ENCODE results near the gene METTL25B. TPM values are rescaled to one million over a fixed set of nuclear protein-coding genes. Genes with fewer than 3 reads are reported as not detected.

The METTL25B gene
- total RNA-seq, 1 donor from 2014 or later: 7.9 TPM

DNA sequence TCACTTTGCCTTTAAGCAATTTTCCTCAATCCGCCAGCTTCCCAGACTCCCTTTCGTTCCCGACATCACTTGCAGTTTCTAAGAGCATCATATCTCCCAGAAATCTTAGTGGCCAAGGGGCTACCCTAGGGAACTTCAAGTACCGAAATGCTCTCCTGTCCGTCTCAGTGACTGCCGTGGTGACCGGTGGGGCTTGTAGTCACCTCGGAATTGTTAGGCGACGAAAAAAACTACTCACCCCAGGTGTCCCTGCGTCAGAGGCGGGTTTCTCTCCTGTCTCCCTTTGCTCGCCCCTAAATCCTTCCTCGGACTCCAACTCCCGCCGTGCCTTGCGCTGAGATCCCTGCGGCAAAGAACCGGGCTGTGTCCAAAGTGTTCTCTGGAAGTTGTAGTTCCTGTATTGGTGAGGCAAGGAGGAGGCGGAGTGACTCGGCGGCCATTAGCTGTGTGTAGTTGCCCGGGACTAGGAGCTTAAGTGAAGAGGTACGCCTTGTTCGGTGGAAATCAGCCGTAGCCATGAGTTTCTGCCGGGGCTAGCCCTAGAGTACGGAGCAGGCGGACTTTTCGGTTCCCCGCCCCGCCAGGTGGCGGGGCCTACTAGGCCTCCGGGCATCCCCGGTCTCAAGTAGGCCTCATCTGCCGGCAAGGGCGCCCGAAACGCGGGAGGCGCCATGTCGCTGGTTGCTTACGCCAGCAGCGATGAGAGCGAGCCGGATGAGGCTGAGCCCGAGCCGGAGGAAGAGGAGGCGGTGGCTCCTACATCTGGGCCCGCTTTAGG lies 39.0 kb downstream of the METTL25B start, which contains the start of gene PRCC:
PRCC (plus strand) TSS at position 435 of the 778 bp plus-strand sequence; CDS start at position 672, 237 bp downstream.
- DNase-seq (ENCODE audit: low read depth, low spot score): peak; percentile 100

- DNase-seq (ENCODE audit: low read depth, low spot score): no peak
Measured at GRCh38 chr1:156767879-156768604, 39.8 kb downstream of the METTL25B start.

DNA sequence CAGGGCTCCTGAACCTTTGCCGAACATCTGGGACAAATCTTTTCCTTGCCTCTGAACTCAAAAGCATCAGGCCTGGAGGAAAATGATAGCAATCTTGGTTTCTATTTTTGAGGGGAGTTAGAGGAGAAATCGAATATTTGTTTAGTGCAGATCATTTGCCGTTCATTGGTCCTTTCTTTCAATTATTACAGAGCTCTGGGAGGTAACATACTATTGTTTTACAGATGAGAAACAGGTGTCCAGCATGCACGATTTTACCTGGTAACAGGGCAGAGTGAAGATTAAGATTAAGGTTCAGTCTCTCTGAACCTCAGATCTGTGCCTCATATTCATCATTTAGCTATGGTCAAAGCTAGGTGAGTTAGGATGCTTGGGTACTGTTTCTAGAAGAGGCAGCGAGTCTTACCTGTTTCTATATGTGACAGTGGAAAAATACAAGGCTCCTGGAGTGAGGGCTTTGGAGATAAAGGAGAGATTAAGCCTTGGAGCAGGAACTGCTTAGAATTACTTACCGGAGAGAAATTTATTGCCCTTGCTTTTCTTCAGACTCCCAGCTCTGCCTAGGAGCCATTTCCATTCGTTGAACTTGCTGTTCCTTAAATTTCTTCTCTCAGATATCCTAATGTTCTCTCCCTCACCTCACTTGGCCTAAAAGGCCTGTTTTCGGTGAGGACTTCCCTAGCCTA lies 40.5 kb downstream of the METTL25B start:
- no peak for DNase-seq (ENCODE audit: low read depth, low spot score)

DNA sequence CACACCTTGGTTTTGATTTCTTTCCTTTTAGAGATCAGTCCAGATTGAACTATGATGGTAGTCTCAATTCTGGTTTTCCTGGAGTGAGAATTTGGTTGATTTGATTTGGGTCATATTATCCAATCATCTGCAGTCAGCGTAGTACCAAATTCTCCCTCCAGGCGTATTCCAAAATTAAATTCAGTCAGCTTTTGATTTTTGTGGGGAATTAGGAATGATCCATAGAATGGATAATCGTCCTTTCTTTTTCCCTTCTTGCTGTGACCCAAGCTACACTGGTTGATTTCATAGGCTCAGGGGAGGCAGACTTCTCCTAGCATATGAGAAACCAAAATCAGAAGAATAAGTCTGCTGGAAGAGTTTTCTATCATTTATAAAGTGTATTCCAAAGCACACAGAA lies 44.0 kb downstream of the METTL25B start:
- no peak for DNase-seq (ENCODE audit: low read depth, low spot score)

DNA sequence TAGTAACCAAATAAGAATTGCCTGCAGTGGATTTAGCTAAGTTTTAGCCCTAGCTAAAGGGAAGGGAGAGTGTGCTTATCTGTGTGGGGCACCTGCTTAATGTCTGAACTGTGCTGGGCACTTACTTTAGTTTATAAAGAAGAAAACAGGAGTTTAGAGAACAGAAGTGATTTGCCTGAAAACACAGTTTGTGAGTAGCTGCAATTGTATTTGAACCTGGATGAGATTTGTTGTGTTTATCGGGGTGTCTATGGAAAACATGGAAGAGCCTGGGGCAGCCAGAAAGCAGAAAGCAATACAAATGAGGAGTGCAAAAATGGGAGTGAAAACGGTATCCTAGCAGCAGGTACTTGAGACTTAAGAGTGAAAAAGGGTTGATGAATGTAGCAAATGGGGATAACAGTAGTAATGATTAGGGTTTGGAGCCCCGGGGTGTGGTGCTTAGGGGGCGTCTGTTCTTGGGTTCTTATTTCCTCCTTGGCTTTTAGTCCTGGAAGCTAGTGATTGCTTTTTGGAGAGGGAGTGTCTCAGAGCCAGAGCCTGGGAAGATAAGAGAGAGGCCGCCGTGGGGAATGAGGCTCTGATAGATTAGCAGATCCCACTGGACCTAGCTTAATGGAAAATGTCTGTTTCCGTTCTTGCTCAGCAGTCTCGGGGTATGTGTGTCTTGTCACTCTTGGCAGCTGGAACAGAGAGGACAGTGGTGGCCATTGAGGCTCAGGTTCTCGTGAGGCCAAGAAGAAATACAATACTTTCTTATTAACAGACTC lies 44.6 kb downstream of the METTL25B start:
- DNase-seq (ENCODE audit: low read depth, low spot score): no peak

DNA sequence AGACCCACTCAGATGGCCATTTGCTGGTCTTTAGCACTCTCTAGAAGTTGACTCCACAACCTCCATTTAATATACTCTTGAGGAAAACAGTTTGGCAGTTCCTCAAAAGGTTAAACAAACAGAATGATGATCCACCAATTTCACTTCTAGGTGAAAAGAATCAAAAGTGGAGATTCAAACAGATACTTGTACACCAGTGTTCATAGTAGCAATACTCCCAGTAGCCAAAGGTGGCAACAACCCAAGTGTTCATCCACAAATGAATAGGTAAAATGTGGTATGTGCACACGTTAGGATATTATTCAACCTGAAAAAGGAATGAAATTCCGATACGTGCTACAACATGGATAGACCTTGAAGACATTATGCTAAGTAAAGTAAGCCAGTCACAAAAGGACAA lies 45.3 kb downstream of the METTL25B start:
- DNase-seq (ENCODE audit: low read depth, low spot score): no peak

DNA sequence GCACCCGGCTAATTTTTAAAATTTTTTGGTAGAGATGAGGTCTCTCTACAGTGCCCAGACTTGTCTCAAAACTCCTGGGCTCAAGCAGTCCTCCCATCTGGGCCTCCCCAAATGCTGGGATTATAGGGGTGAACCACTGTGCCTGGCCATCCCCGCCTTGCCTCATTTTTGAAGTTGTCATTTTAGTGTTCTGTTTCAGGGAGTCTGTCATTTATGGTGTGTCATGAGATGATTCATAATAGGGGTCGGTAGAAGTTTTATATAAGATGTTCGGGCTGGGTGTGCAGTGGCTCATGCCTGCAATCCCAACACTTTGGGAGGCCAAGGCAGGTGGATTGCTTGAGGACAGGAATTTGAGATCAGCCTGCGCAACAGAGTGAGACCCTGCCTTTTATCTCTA lies 47.5 kb downstream of the METTL25B start:
- no peak for DNase-seq (ENCODE audit: low read depth, low spot score)

DNA sequence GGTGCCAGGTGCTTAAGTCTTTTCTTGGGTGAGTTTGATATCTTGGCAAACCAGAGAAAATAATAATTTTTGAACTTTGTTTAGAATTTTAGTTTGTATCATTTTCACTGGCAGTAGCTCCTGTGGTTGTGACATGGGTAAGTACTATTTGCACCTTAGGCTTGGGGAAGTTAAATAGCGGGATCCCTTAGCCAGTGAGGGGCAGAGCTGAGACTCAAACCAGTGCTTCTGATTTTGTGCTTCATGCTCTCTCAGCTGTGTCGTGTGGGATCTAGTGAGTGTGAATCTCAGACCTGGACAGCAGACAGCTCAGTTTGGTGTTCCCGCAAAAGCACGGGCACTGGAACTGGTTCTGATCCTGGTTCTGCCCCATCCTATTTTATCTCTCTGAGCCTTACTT lies 48.7 kb downstream of the METTL25B start:
- no peak for DNase-seq (ENCODE audit: low read depth, low spot score)

- DNase-seq (ENCODE audit: low read depth, low spot score): no peak
Measured at GRCh38 chr1:156777573-156777972, 49.3 kb downstream of the METTL25B start.

- DNase-seq (ENCODE audit: low read depth, low spot score): no peak
Measured at GRCh38 chr1:156781585-156782186, 53.4 kb downstream of the METTL25B start.

- DNase-seq (ENCODE audit: low read depth, low spot score): no peak
Measured at GRCh38 chr1:156785458-156785857, 57.2 kb downstream of the METTL25B start.

Other genes starting within 250 kb of the METTL25B start
- 3.8 and 4.7 TPM in 2 replicates for gene MEF2D, start 227.7 kb upstream of the METTL25B start, total RNA-seq
- gene IQGAP3, start 155.9 kb upstream of the METTL25B start, total RNA-seq: 19.1 and 37.9 TPM in 2 replicates
- gene TTC24, start 148.7 kb upstream of the METTL25B start, total RNA-seq: not detected in 2 replicates
- gene NAXE, start 136.7 kb upstream of the METTL25B start, total RNA-seq: 97.7 and 126 TPM in 2 replicates
- gene GPATCH4, start 127.0 kb upstream of the METTL25B start, total RNA-seq: 27.2 and 45.6 TPM in 2 replicates
- gene HAPLN2, start 109.1 kb upstream of the METTL25B start, total RNA-seq: not detected in 2 replicates
- not detected in 2 replicates for gene BCAN, start 86.4 kb upstream of the METTL25B start, total RNA-seq
- 285 and 293 TPM in 2 replicates for gene NES, start 51.1 kb upstream of the METTL25B start, total RNA-seq
- 0.11 and 0.46 TPM in 2 replicates for gene CRABP2, start 22.9 kb upstream of the METTL25B start, total RNA-seq
- gene ISG20L2, start 297 bp downstream of the METTL25B start, total RNA-seq: 9.6 and 10.1 TPM in 2 replicates
- gene MRPL24, start 12.6 kb downstream of the METTL25B start, total RNA-seq: 56.2 and 66.9 TPM in 2 replicates
- 206 and 293 TPM in 2 replicates for gene HDGF, start 23.2 kb downstream of the METTL25B start, total RNA-seq
- 14.8 and 18.8 TPM in 2 replicates for gene PRCC, start 39.1 kb downstream of the METTL25B start, total RNA-seq
- 0.20 and 0.28 TPM in 2 replicates for gene SH2D2A, start 88.4 kb downstream of the METTL25B start, total RNA-seq
- not detected in 2 replicates for gene INSRR, start 130.6 kb downstream of the METTL25B start, total RNA-seq
- under 0.01 and 0.14 TPM in 2 replicates for gene NTRK1, start 132.4 kb downstream of the METTL25B start, total RNA-seq
- gene PEAR1, start 165.2 kb downstream of the METTL25B start, total RNA-seq: 15.8 and 17.3 TPM in 2 replicates
- 0.11 and 0.40 TPM in 2 replicates for gene LRRC71, start 192.2 kb downstream of the METTL25B start, total RNA-seq

All from pulmonary artery endothelial cell (primary cell).